GM19455 (cell line): Measurements from ENCODE around the gene RARB.

Experiments used
- ATAC-seq: cut with Tn5 transposase; IDR thresholded peaks from one replicate; pipeline ENCODE4 v1.9.1; 2021; ENCODE audit not compliant: unreplicated experiment

Gene RARB

DNA sequence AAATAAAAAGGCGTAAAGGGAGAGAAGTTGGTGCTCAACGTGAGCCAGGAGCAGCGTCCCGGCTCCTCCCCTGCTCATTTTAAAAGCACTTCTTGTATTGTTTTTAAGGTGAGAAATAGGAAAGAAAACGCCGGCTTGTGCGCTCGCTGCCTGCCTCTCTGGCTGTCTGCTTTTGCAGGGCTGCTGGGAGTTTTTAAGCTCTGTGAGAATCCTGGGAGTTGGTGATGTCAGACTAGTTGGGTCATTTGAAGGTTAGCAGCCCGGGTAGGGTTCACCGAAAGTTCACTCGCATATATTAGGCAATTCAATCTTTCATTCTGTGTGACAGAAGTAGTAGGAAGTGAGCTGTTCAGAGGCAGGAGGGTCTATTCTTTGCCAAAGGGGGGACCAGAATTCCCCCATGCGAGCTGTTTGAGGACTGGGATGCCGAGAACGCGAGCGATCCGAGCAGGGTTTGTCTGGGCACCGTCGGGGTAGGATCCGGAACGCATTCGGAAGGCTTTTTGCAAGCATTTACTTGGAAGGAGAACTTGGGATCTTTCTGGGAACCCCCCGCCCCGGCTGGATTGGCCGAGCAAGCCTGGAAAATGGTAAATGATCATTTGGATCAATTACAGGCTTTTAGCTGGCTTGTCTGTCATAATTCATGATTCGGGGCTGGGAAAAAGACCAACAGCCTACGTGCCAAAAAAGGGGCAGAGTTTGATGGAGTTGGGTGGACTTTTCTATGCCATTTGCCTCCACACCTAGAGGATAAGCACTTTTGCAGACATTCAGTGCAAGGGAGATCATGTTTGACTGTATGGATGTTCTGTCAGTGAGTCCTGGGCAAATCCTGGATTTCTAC is at the start of gene RARB:
TSS of gene RARB (plus strand) at position 322 of the 847 bp plus-strand sequence. CDS start at position 791, 469 bp downstream.
- ATAC-seq, result no peak

DNA sequence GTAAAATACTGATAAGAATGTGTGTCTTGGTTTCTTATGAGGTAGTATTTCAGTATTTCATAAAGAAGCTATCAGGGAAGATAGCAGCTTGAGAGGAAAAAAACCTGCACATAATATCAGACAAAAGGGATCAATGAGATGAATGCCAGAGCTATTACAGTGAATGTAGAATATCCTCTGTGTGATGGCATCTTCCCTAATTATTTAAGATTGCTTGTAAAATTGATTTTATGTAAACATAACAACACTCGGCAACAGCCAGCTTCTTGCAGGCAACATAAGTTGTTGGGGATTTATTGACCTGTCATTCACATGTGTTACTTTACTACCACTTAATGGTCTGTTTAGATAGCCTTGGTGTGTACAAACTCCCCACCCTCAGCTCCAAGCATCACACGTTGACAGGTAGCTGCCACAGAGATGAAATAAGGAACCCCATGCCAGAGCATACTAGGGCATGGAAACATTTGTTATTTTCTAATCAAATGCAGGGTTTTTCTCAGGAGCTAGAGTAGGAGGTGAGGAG is 49.2 kb upstream of the RARB start:
- ATAC-seq, result no peak

DNA sequence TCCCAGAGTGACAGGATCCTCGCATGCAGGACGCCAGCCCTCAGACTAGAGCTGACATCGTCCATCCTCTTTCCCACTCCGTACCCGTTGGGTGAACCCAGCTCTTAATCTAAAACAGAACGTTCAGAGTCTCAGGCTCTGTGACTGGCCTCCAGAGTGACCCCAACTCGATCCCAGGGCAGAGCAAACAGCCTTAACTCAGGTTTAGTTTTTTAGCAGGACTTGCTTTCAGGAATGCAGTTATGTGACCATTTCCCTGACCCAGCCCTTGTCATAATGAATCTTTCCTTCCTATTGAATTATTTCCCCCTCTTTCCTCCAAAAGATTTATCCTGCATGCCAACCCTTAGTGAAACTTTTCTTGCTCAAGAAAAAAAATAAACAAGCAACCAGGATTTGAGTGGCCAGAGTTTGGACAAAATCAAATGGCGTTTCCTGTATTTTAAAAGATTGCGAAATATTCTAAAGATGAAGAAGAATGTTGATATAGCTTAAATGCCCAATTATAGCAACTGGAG is 47.8 kb upstream of the RARB start:
- ATAC-seq, result no peak

DNA sequence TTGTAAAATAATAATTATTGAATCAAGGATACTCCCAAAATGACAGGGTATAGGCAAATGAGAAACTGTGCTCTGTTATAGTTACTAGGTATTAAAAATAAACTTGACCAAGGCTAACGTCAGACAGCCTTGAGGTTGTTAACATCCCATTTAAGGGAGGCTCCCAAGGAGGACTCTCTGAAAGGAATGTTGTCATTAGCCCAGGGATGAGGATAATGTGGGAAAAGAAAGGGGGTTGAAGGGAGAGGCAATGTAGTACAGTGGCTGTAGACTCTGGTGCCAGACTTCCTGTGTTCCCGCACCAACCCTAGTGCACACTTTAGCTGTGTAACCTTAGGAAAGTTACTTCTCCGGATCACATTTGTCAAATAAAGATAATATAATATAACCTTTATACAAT is 47.0 kb upstream of the RARB start:
- ATAC-seq, result no peak

DNA sequence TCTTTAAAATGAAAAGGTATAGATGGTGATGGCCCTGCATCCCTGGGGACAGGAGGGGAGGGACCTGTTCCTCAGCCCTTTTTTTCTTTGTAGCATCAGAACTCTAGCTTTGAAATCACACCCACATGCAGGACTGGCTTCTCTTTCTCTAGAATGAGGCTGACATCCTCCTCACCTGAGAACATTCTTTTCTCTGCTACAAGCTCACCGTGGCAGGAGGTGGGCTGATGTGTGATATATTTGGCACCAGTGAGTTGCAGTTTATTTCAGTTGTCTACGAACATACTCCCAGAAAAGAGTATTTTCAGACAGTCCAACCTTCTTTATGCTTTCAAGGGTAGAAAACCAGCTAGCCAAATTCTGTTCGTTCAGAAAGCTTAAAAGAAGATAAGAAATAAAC is 43.6 kb upstream of the RARB start:
- no peak for ATAC-seq

DNA sequence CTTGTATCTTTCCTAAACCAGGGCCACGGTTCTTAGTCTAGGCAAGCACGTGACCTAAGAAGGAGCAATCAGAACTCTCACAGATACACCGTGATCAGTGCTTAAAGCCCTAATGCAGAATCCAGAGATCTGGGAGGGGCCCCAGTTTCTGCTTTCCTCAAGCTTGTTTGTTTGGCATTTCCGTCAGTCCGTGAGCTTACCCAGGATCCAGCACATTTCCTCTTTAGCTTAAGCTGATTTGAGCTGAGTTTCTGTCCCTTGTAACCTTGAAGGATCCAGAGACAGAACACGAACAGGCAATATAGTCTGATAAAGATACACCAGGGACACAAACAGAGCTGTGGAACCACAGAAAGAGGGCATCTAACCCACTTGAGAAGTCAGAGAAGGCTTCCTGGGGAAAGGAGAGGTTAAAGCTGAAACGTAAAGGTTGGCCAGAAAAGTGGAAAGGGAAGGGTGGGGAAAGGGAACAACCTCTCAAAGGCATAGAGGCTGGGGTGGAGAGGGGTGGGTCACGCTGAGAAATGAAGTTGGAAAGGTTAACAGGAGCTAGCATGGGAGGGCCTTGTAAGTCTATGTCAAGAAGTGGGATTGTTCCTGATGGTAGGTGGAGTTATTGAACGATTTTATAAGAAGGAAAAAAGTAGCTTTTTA is 42.1 kb upstream of the RARB start:
- ATAC-seq, result no peak

DNA sequence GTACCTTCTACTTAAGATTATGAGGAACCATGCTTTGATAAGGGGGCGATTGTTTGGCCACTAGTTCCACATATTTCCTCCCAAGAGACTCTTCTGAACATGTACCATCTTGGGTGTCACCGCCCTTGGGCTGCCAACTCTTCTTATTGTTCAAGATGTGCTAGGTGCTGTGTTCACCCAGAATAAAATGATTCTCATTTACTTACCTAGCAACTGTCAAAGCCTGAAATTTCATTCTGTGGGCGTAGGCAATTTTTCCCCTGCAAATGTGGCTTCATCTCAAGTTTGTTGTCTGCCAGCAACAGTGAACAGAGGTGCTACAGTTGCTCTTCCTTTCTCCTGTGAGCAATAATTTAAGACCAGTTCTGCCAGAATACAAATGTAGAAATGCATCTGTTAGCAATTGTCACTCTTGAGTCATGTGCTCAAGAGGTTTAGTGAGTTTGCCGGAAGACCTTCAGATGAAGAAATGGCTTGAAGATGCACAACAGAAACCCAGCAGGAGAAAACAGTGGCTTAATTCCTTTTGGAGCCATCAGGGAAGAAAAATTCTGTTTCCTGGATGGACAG is 41.3 kb upstream of the RARB start:
- ATAC-seq, result no peak

DNA sequence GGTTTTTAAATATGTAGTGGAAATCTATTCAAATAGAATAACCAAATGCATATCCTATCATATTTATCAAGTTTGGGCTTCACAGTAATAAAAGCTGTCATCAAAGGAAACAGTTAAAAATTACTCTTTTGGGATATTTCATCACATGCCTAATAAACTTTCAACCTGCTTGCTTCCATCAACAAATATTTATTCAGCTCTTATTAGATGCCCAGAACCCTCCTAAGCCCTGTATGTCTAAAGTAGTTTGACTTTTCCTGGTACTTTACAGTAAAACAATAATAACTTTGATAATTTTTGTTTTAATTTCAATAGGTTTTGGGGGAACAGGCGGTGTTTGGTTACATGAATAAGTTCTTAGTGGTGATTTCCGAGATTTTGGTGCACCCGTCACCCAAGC is 37.5 kb upstream of the RARB start:
- no peak for ATAC-seq

DNA sequence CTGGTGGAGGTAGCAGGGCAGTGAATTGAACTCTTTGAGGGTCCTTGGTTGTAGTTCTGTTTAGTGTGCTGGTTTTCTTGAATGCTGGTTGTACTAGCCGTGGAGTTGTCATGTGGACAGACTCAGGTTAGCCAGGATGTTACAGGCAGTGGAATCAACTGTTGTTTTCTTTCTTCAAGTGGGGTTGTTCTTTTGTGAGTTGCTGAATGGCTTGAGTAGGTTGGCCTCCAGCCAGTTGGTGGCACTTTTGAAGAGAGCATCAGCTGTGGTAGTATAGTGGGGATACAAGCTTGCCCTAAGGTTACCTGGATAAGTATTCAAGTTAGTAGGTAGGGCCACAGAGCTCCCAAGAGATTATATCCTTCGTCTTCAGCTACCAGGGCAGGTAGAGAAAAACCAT is 31.8 kb upstream of the RARB start:
- no peak for ATAC-seq

DNA sequence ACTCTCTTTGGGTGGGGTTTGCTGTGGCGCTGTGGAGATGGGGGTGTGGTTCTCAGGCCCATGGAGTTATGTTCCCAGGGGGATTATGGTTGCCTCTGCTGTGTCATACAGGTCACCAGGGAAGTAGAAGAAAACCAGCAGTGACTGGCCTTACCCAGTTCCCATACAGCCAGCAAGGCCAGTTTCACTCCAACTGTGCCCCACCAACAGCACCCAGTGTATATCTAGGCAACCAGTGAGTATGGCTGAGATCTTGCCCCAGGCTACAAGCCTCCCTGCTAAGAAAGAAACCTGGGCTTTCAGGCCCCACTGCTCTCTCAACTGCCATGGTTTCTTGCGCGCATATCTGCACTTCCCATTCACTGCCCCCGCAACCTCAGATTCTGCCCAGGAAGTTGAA is 31.4 kb upstream of the RARB start:
- no peak for ATAC-seq

DNA sequence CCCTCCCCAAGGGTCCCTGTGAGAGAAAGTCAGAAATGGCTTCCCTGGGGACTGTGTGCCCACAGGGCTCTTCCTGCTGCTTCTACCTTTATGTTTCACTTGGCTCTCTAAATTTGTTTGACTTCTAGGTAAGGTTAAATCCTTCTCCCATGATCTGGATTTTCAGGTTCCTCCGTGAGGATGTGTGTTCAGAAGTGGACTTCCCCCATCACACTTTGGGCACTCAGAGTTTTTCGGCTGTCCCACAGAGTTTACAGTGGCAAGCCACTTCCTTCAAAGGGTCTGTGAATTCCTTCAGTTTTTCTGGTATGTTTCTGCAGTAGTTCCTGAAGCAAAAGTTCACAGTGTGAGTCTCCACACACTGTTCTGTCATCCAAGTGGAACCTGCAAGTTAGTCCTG is 30.9 kb upstream of the RARB start:
- ATAC-seq, result no peak

DNA sequence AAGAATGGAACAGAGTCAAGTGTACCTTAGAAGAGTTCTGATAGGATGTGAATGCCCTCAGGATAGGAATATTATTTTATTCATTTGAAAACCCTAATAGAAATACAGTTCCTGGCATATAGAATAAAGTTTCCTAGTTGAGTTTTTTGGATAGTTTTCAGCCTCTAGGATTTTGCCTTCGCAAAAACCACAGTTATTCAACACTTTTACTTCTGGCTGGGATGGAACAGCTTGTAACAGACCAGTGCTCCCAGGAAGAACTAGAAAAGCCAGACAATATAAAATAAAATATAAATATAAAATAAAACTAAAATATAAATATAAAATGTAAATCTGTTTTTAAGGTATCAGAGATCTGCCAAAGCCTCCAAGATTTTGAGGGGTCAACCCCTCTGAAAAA is 27.5 kb upstream of the RARB start:
- no peak for ATAC-seq

DNA sequence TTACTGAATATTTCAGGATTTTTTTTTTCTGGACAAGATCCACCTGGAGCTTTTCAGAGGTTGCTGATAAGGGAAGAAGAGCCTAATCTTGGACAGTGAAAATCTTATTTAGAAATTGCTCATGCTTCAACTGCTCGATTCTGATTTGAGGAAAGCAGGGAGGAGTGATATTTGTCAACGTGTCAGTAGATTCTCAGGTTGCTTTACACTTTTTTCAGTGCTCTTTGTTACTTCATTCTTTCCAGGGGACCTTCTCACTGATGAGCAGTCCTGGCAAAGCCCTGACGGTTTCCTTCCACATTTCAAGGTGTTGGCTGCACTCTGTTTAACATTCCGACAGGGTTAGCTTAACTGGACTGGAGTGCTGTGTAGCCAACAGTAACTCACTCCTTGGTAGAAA is 24.1 kb upstream of the RARB start:
- no peak for ATAC-seq

DNA sequence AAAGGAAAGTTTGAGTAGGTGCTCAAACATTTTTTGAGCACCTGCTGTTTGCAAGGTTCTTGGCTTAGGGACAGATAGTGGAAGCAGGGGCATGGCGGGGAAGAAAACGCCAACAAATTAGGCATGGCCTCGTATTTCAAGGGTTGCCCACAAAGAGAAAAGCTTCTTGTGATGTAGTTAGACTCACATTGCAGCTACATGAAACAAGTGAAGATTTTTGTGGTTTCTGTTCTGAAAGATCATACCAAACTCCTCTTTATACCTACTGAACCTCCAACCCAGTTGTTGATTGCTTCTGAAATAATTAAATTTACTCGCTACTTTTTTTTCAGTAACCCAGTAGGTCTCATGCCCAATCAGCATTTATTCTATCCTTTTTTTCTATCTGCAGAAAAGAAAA is 23.5 kb upstream of the RARB start:
- no peak for ATAC-seq

DNA sequence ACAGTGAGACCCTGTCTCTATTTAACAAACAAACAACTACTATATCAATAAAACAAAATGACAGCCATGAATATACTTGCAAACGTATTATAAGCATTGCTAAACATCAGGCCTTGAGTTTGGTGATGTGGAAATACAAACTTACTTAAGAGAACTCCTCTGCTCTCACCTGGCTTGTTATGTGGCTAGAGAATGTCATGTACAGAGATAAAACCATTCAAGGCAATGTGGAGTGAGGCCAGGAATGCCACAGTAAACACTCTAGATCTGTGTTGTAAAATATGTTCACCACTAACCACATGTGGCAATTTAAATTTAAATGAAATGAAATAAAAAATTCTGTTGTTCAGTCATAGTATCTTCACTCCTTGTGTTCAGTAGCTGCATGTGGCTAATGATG is 22.7 kb upstream of the RARB start:
- ATAC-seq, result no peak

DNA sequence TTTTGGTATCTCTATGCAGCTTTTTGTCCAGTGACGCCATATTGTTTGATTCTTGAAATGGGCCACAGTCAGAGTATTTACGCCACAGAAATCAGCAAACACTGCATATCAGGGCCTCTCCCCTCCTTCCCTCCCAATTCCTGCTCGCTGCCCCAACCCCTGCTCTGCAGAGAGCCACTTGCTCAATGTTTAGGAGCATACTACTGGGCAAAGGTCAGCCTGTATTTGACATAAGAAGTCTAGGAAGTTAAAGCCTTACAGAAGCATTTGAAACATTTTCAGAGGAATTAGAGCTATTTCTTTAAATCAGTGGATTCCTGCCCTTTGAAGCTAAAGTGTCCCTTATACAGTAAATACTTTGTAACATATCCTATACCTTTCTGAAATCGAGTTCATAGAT is 17.4 kb upstream of the RARB start:
- ATAC-seq, result no peak

DNA sequence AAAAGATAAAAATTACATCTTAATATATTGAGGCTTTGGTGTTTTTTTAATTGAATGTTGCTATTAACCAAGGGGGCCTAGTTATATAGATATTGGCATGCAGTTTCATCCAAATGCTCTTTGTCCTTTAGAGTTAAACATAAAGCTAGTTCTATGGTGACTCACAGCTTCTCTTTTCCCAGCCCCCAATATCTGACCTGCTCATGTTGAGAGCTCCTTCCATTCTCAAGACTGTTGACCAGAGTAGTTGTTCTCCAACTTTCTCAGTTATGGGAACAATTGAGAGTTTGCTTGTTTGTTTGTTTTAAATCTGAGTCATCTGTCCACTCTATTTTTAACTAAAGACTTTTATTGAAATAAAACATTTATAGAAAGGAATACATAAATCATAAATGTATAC is 15.8 kb upstream of the RARB start:
- no peak for ATAC-seq

DNA sequence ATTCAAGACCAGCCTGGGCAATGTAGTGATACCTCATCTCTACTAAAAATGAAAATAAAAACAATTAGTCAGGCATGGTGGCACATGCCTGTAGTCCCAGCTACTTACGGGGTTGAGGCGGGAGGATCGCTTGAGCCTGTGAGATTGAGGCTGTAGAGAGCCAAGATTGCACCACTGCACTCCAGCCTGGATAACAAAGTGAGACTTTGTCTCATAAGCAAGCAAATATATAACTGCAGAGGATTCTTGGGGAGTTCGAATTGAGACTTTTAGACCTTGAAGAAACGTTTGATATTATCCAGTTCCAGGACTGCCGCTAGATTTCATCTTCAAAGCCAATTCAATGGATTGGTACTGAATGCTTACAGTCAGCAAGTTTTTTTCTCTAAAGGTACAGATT is 11.9 kb upstream of the RARB start:
- no peak for ATAC-seq

DNA sequence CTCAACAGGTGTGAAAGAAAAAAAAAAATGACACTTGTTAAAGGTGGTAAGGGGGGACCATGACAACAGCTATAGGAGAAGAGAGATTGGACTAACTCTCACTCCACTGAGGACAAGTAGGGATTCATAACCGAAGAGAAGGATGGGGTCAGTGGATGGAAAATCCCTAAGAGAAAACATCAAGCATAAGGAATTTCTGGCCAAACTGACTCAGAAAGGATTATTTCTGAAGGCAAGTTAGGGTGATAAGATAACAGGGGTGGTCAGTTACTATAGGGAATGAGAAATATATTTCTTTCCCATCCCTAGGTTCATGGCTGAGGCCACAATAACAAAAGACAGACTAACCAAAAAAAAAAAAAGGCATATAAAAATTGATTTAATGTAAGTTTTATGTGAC is 9.5 kb upstream of the RARB start:
- ATAC-seq, result no peak

DNA sequence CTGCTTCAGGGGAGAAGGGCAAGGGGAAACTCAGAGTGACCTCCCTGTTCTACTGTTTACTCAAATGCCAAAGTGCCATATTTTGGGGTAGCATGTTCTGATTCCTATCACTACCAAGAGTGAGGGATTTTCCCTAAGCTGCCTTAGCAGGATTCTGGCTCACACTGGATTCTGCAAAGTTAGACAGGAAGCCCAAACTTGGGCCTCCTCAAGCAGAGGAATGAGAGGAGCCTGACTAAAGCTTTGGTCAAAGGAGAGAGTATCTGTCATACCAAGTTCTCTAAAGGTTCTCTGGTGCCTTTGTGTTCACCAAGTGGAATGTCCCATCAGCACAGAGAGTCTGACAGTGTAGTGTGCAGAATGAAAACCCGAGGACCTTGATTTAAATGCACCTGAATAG is 8.8 kb upstream of the RARB start:
- no peak for ATAC-seq

DNA sequence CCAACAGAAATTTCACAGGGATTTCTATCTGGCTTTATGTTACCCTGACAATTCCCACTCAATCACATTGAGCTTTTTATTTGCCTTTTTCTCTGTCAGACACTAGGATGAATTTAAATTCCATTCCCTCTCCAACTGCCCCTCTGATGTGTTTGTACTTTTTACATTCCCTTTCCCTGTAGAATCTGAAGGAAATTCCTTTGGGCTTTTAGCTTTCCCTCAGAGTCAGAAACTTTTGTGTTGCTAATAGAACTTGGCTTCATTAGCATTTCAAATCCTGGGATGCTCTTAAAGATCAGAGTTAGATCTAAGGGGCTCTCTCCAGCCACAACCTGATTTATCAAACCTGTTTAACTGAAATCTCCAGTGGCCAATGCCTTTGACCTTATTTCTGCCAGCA is 7.9 kb upstream of the RARB start:
- ATAC-seq, result no peak

DNA sequence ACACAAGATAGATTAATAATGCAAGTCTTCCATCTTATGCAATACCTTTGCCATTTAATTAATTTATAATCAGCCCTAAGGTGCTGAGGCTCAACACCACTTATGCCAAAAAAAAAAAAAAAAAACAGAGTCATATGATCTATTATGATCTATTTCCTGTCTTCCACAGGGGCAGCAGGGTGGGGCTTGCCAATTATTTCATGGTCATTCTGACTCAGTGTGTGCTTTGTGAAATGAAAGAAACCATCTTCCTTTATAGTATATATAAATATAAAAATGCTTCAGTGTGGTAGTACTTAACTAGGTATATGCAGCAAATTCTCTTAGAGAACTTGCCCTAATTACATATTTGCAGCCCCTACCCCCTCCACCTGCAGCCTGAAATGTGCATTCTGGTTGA is 7.2 kb upstream of the RARB start:
- ATAC-seq, result no peak
